DOHH2 (cell line): ENCODE measurements around the gene SMARCB1.

ENCODE experiments used
- H3F3A ChIP-seq: fragments of 200-600 bp; sonication (generic), shearing (Covaris generic); 2 replicates; pipeline ENCODE4 v1.6.0; 2016; ENCODE audit warnings: antibody characterized with exemption, mild to moderate bottlenecking; ENCODE audit not compliant: control insufficient read depth, insufficient read depth
- H3K27ac ChIP-seq: fragments of 200-600 bp; sonication (generic); 2 replicates; pipeline ENCODE4 v1.5.1; 2014; ENCODE audit warnings: low read depth, mild to moderate bottlenecking, low read length, moderate library complexity
- H3K27me3 ChIP-seq: fragments of 200-600 bp; sonication (generic); 2 replicates; pipeline ENCODE4 v1.6.1; 2014; ENCODE audit warnings: mild to moderate bottlenecking, low read length, mixed read lengths; ENCODE audit not compliant: control insufficient read depth
- H3K36me3 ChIP-seq: fragments of 200-600 bp; sonication (generic); 2 replicates; pipeline ENCODE4 v1.6.1; 2014; ENCODE audit warnings: mild to moderate bottlenecking, low read length, moderate library complexity, mixed read lengths; ENCODE audit not compliant: control insufficient read depth
- H3K4me1 ChIP-seq: fragments of 200-600 bp; sonication (generic); 2 replicates; pipeline ENCODE4 v1.6.1; 2014; ENCODE audit warnings: mild to moderate bottlenecking, low read length, mixed read lengths; ENCODE audit not compliant: control insufficient read depth
- H3K4me2 ChIP-seq: fragments of 200-600 bp; sonication (generic); 2 replicates; pipeline ENCODE4 v1.6.0; 2014; ENCODE audit warnings: mild to moderate bottlenecking, low read length, moderate library complexity
- H3K4me3 ChIP-seq: fragments of 200-600 bp; sonication (generic); 2 replicates; pipeline ENCODE4 v1.5.1; 2014; ENCODE audit warnings: mild to moderate bottlenecking, low read length, mixed read lengths
- H3K79me2 ChIP-seq: fragments of 200-600 bp; sonication (generic); 2 replicates; pipeline ENCODE4 v1.6.1; 2014; ENCODE audit warnings: mild to moderate bottlenecking, low read length, mixed read lengths; ENCODE audit not compliant: control insufficient read depth
- H3K9me2 ChIP-seq: fragments of 200-600 bp; sonication (generic); replicated peaks from 2 replicates; pipeline ENCODE4 v1.6.1; 2014; ENCODE audit warnings: mild to moderate bottlenecking, low read length, mixed read lengths; ENCODE audit not compliant: control insufficient read depth
- H3K9me3 ChIP-seq: fragments of 200-600 bp; sonication (generic); 2 replicates; pipeline ENCODE4 v1.6.1; 2014; ENCODE audit warnings: antibody characterized with exemption, low read length, mixed read lengths; ENCODE audit not compliant: control insufficient read depth, insufficient read depth
- H4K20me1 ChIP-seq: fragments of 200-600 bp; sonication (generic); 2 replicates; pipeline ENCODE4 v1.6.0; 2014; ENCODE audit warnings: low read depth, mild to moderate bottlenecking, antibody characterized with exemption, low read length, moderate library complexity; ENCODE audit not compliant: control insufficient read depth, insufficient read depth
- CTCF ChIP-seq: fragments of 200-600 bp; sonication (generic); IDR thresholded peaks from one replicate; pipeline ENCODE4 v1.5.1; 2014; ENCODE audit warnings: antibody characterized with exemption, mild to moderate bottlenecking, low read depth, low read length; ENCODE audit not compliant: poor library complexity, severe bottlenecking
- EZH2phosphoT487 ChIP-seq: fragments of 200-600 bp; sonication (generic); IDR thresholded peaks from 2 replicates; pipeline ENCODE4 v1.6.1; 2017; ENCODE audit warnings: borderline replicate concordance, mild to moderate bottlenecking, antibody characterized with exemption, low read length, moderate library complexity, mixed read lengths

The SMARCB1 gene

DNA sequence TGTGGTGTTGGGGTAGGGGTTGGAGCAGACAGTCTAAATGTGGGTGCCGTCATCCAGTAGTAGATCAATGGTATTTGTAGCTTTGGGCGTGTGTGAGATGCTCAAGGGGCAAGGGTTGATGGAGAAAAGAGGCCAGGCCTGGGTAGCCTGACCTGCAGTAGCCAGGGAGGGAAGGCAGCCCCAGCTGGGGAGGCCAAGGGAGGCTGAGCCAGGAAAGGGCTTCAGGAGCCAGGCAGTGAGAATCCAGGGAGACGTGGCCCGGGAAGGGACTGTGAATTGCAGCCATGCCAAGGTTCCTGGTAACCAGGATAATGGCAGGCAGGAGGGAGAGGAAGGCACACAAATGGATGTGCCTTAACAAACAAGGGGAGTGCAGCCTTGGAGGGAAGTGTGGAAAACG is 54.5 kb downstream of the SMARCB1 start:
- Histone ChIP-seq H3K4me1 (peaks cover 90% of the 10 kb centered on the region), H3K79me2 (peaks cover 20% of the 10 kb centered on the region), H3K27ac (no peak overlapping the region), H3K36me3 (peaks cover 20% of the 10 kb centered on the region), H4K20me1 (no peaks in the 10 kb centered on the region), H3F3A (peaks cover 15% of the 10 kb centered on the region), H3K4me3 (no peak overlapping the region), H3K9me3 (no peaks in the 10 kb centered on the region), H3K27me3 (no peaks in the 10 kb centered on the region), H3K4me2 (no peak overlapping the region), H3K9me2 (no peaks in the 10 kb centered on the region)
- no peak for TF ChIP-seq CTCF

DNA sequence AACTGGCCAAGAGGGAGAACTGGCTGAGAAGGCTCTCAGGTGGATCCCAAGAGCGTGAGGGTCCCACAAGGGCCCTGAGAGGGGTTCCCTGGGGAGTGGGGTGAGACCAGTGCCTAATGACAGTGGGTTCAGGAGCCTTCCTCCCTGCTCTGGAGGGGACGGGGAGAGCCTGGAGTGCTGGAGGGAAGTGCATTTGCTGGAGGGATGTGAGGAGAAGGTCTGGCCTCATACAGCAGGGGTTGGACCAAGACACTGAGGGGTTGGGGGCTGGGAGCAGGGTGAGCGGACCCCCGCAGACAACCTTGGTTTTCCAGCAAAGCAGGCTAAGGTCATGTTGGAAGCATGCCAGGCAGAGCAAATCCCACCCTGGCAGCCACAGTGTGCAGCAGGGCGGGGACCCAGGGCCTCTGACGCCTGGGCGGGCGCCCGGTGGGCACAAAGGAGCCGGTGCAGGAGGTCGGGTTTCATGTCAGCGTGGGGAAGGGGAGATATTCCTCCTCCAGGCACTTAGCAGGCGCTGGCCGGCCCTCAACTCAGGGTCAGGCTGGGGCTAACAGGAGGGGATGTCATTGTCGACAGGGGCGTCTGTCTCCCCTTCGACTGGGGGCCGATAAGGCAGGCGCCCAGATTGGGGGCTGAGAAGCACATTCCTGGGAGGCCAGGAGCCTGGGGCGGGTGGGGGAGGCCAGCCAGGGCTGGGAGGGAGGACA is 55.1 kb downstream of the SMARCB1 start:
- H3K27ac ChIP-seq = no peak overlapping the region
- H3K36me3 ChIP-seq = peaks cover 14% of the 10 kb centered on the region
- peaks cover 14% of the 10 kb centered on the region for H3K79me2 ChIP-seq
- peaks cover 15% of the 10 kb centered on the region for H3F3A ChIP-seq
- H3K4me2 ChIP-seq = no peak overlapping the region
- TF ChIP-seq EZH2phosphoT487 = no peak
- no peak for TF ChIP-seq CTCF
- no peaks in the 10 kb centered on the region for H3K9me3 ChIP-seq
- no peaks in the 10 kb centered on the region for H4K20me1 ChIP-seq
- no peaks in the 10 kb centered on the region for H3K27me3 ChIP-seq
- H3K9me2 ChIP-seq = no peaks in the 10 kb centered on the region
- no peak overlapping the region for H3K4me3 ChIP-seq
- peaks cover 90% of the 10 kb centered on the region for H3K4me1 ChIP-seq

- H3K79me2 ChIP-seq = peaks cover 7% of the 10 kb centered on the region
- peak overlapping the region; percentile 24 for H3K4me2 ChIP-seq
- peaks cover 20% of the 10 kb centered on the region for H3F3A ChIP-seq
- no peaks in the 10 kb centered on the region for H4K20me1 ChIP-seq
- TF ChIP-seq EZH2phosphoT487 = no peak
- TF ChIP-seq CTCF = peak; percentile 33
- no peaks in the 10 kb centered on the region for H3K27me3 ChIP-seq
- no peaks in the 10 kb centered on the region for H3K9me2 ChIP-seq
- peaks cover 90% of the 10 kb centered on the region for H3K4me1 ChIP-seq
- H3K27ac ChIP-seq = peak overlapping the region; percentile 90
- no peak overlapping the region for H3K4me3 ChIP-seq
- H3K36me3 ChIP-seq = peaks cover 7% of the 10 kb centered on the region
- no peaks in the 10 kb centered on the region for H3K9me3 ChIP-seq
Measured at GRCh38 chr22:23842599-23842998, 55.8 kb downstream of the SMARCB1 start.
